ENCODE measurements around the gene C1QTNF9B. TPM values are rescaled to one million over a fixed set of nuclear protein-coding genes. Genes with fewer than 3 reads are reported as not detected.

Gene C1QTNF9B
- total RNA-seq, 1 donor from 2014 or later: not detected

- no peak for TF ChIP-seq CTCF (IDR thresholded peaks at IDR 0.05; ENCODE audit: insufficient read depth, low read length, severe bottlenecking)
- peak; percentile 92 for DNase-seq (ENCODE audit: low read depth)
- H3K36me3 ChIP-seq (ENCODE audit: control insufficient read depth, insufficient read depth, low read length): no peaks in the 10 kb centered on the region
- no peak overlapping the region for H3K4me3 ChIP-seq (ENCODE audit: low read depth, low read length)
- FAIRE-seq: no peak
- no peaks in the 10 kb centered on the region for H3K27me3 ChIP-seq (ENCODE audit: control insufficient read depth, insufficient read depth, low read length)
Observed at GRCh38 chr13:23928985-23929384, 31.7 kb upstream of the C1QTNF9B start.

GRCh38 chr13:23923031-23923430 lies 25.7 kb upstream of the C1QTNF9B start:
- FAIRE-seq: no peak
- no peak for TF ChIP-seq CTCF (IDR thresholded peaks at IDR 0.05; ENCODE audit: insufficient read depth, low read length, severe bottlenecking)
- DNase-seq (ENCODE audit: low read depth): no peak
- Histone ChIP-seq H3K36me3 (ENCODE audit: control insufficient read depth, insufficient read depth, low read length) (no peaks in the 10 kb centered on the region), H3K27me3 (ENCODE audit: control insufficient read depth, insufficient read depth, low read length) (no peaks in the 10 kb centered on the region), H3K4me3 (ENCODE audit: low read depth, low read length) (no peak overlapping the region)

GRCh38 chr13:23922005-23922932 lies 25.0 kb upstream of the C1QTNF9B start:
- TF ChIP-seq CTCF (IDR thresholded peaks at IDR 0.05; ENCODE audit: insufficient read depth, low read length, severe bottlenecking): no peak
- DNase-seq (ENCODE audit: low read depth) (peak; percentile 8), FAIRE-seq (peak; percentile 23)

GRCh38 chr13:23921451-23921888 lies 24.2 kb upstream of the C1QTNF9B start:
- no peak for FAIRE-seq
- Histone ChIP-seq H3K4me3 (ENCODE audit: low read depth, low read length) (no peak overlapping the region), H3K36me3 (ENCODE audit: control insufficient read depth, insufficient read depth, low read length) (no peaks in the 10 kb centered on the region), H3K27me3 (ENCODE audit: control insufficient read depth, insufficient read depth, low read length) (no peaks in the 10 kb centered on the region)
- peak; percentile 41 for TF ChIP-seq CTCF (IDR thresholded peaks at IDR 0.05; ENCODE audit: insufficient read depth, low read length, severe bottlenecking)
- peak; percentile 66 for DNase-seq (ENCODE audit: low read depth)

More at GRCh38 chr13:23922005-23922932, 25.0 kb upstream of the C1QTNF9B start:
- no peak overlapping the region for H3K4me3 ChIP-seq (ENCODE audit: low read depth, low read length)
- no peaks in the 10 kb centered on the region for H3K36me3 ChIP-seq (ENCODE audit: control insufficient read depth, insufficient read depth, low read length)
- H3K27me3 ChIP-seq (ENCODE audit: control insufficient read depth, insufficient read depth, low read length): no peaks in the 10 kb centered on the region

- no peak for FAIRE-seq
- H3K36me3 ChIP-seq (ENCODE audit: control insufficient read depth, insufficient read depth, low read length): no peaks in the 10 kb centered on the region
Observed at GRCh38 chr13:23919006-23919405, 21.7 kb upstream of the C1QTNF9B start.

More at GRCh38 chr13:23919006-23919405, 21.7 kb upstream of the C1QTNF9B start:
- no peak for TF ChIP-seq CTCF (IDR thresholded peaks at IDR 0.05; ENCODE audit: insufficient read depth, low read length, severe bottlenecking)
- H3K27me3 ChIP-seq (ENCODE audit: control insufficient read depth, insufficient read depth, low read length): no peaks in the 10 kb centered on the region
- no peak overlapping the region for H3K4me3 ChIP-seq (ENCODE audit: low read depth, low read length)
- DNase-seq (ENCODE audit: low read depth): no peak

Data from bronchial epithelial cell (primary cell).